ENCODE results near the gene IWS1.
A peak's percentile ranks its signal among the peaks of the same experiment; 100 is the strongest.
"Not testable (repeated sequence)": the region's sequence is repeated elsewhere in the genome, so short reads cannot be mapped to it uniquely, and the experiment has no call there.

IWS1 gene

DNA sequence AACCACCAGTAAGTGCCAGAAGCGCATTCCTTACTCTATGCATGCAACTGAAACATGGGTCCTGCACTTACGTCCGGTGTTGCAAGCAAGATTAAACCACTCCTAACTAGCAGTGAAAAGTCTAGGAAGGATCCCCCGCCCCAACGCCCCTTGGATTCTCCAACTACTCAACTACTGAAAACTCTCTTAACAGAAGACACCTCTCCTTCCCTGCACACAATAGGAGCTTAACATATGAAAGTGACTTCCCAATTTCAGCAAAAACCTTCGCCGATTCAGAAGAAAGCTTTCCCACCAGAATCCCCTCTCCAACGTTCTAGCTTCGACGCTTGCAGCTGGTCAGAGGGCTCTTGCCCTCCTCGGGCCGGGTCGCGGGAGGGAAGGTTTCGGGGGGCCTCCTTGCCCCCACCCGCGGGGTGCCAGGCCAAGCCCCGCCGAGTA lies 578 bp downstream of the IWS1 start:
- H3K27ac Mint-ChIP-seq = peak overlapping the region; percentile 97
- H3K4me1 Mint-ChIP-seq = peaks cover 24% of the 10 kb centered on the region
- no peaks in the 10 kb centered on the region for H3K27me3 Mint-ChIP-seq
- H3K4me3 Mint-ChIP-seq = peak overlapping the region; percentile 93
- no peaks in the 10 kb centered on the region for H3K9me3 Mint-ChIP-seq
- H3K36me3 Mint-ChIP-seq = peaks cover 11% of the 10 kb centered on the region
- peak; percentile 2 for ATAC-seq

DNA sequence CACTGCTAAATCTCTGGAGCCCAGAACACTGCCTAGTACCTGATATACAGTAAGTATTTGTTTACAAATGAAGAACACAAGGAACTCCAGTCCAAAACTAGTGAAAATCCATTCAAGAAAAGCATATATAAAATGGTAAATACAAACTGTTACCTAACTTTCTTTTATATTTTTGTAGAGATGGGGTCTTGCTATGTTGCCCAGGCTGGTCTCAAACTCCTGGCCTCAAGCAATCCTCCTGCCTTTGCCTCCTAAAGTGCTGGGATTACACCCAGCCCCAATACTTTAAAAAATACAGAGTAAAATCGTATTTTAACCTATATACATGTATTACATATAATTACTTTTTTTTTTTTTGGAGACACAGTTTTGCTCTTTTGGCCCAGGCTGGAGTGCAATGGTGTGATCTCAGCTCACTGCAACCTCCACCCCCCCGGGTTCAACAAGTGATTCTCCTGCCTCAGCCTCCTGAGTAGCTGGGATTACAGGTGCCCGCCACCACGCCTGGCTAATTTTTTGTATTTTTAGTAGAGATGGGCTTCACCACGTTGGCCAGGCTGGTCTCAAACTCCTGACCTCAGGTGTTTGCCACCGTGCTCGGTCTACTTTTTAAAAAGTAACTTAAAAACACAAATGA lies 2.0 kb downstream of the IWS1 start:
- peaks cover 18% of the 10 kb centered on the region for H3K36me3 Mint-ChIP-seq
- peaks cover 24% of the 10 kb centered on the region for H3K4me1 Mint-ChIP-seq
- H3K27ac Mint-ChIP-seq = not testable (repeated sequence)

GRCh38 chr2:127523269-127523939 lies 2.9 kb downstream of the IWS1 start:
- H3K4me3 Mint-ChIP-seq = no peak overlapping the region
- peaks cover 18% of the 10 kb centered on the region for H3K36me3 Mint-ChIP-seq
- no peaks in the 10 kb centered on the region for H3K9me3 Mint-ChIP-seq
- no peak overlapping the region for H3K27ac Mint-ChIP-seq
- no peak for ATAC-seq
- peaks cover 24% of the 10 kb centered on the region for H3K4me1 Mint-ChIP-seq
- H3K27me3 Mint-ChIP-seq = no peaks in the 10 kb centered on the region

More for the DNA sequence above, 2.0 kb downstream of the IWS1 start:
- H3K4me3 Mint-ChIP-seq = peak overlapping the region; percentile 62
- not testable (repeated sequence) for H3K9me3 Mint-ChIP-seq, ATAC-seq, H3K27me3 Mint-ChIP-seq

DNA sequence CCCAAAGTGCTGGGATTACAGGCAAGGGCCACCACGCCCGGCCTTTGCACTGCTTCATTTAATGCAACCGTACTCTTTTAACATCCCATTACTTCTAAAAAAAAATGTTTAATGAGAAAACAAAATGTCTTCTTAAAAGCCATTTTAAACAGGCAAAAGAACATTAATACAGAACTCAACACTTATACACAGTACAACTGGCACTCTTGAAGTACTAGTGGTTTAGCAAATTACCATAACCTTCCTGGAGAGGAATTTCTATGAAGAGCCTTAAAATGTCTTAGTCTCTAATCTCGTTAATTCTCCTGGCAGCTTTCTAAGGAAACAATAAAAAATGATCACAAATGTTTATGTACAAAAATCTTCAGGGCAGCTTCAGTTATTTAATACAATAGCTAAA lies 5.9 kb downstream of the IWS1 start:
- no peaks in the 10 kb centered on the region for H3K27me3 Mint-ChIP-seq
- no peaks in the 10 kb centered on the region for H3K9me3 Mint-ChIP-seq
- ATAC-seq = no peak
- no peak overlapping the region for H3K27ac Mint-ChIP-seq
- peaks cover 46% of the 10 kb centered on the region for H3K36me3 Mint-ChIP-seq
- H3K4me3 Mint-ChIP-seq = no peak overlapping the region
- H3K4me1 Mint-ChIP-seq = peaks cover 40% of the 10 kb centered on the region

DNA sequence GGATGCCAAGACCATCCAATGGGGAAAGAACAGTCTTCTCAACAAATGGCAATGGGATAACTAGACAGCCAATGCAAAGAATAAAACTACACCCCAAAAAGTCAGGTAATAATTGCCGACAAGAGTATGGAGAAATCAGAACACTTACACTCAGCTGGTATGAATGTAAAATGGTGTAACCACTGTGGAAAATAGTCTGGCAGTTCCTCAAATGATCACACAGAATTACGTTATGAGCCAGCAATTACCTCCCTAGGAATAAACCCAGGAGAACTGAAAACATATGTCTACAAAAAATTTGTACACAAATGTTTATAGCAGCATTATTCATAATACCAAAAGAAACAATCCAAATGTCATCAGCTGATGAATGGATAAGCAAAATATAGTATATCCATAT lies 8.8 kb downstream of the IWS1 start:
- peaks cover 54% of the 10 kb centered on the region for H3K4me1 Mint-ChIP-seq
- no peak overlapping the region for H3K4me3 Mint-ChIP-seq
- H3K36me3 Mint-ChIP-seq = peaks cover 57% of the 10 kb centered on the region
- no peaks in the 10 kb centered on the region for H3K27me3 Mint-ChIP-seq
- no peak overlapping the region for H3K27ac Mint-ChIP-seq
- no peaks in the 10 kb centered on the region for H3K9me3 Mint-ChIP-seq
- no peak for ATAC-seq

DNA sequence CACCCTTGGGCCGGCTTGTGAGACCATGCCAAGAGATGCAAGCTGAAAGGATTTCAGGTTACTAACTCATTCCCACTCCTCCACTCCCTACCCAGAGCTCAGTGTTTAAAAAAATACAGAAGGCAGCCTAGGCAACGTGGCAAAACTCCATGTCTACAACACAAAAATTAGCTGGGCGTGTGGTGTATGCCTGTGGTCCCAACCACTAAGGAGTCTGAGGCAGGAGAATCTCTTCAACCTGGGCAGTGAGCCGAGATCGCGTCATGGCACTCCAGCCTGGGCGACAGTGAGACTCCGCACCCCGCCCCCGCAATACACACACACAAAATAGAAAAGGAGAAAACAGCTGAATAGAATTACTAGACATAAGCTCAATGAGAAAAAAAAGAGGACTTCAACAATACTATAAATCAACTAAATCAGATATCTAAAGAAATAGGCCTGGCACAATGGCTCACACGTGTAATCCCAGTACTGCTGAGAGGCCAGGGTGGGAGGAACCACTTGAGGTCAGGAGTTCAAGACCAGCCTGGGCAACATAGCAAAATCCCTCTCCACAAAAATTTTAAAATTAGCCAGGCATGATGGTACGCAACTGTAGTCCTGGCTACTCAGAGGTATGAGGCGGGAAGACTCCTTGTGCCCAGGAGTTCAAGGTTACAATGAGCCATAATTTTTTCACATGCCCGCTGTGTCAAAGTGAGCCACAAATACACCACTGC lies 10.1 kb downstream of the IWS1 start:
- H3K4me1 Mint-ChIP-seq = peaks cover 57% of the 10 kb centered on the region
- H3K36me3 Mint-ChIP-seq = peaks cover 58% of the 10 kb centered on the region
- no peak overlapping the region for H3K4me3 Mint-ChIP-seq
- peak overlapping the region; percentile 36 for H3K27ac Mint-ChIP-seq
- H3K27me3 Mint-ChIP-seq = no peaks in the 10 kb centered on the region
- H3K9me3 Mint-ChIP-seq = no peaks in the 10 kb centered on the region
- ATAC-seq = no peak

GRCh38 chr2:127515383-127515915 lies 10.8 kb downstream of the IWS1 start:
- H3K27me3 Mint-ChIP-seq = no peaks in the 10 kb centered on the region
- H3K4me1 Mint-ChIP-seq = peaks cover 64% of the 10 kb centered on the region
- H3K36me3 Mint-ChIP-seq = peaks cover 63% of the 10 kb centered on the region
- peak overlapping the region; percentile 36 for H3K27ac Mint-ChIP-seq
- no peak overlapping the region for H3K4me3 Mint-ChIP-seq
- no peaks in the 10 kb centered on the region for H3K9me3 Mint-ChIP-seq
- ATAC-seq = peak; percentile 53

GRCh38 chr2:127514485-127514884 lies 11.8 kb downstream of the IWS1 start:
- Mint-ChIP-seq H3K27me3 (no peaks in the 10 kb centered on the region), H3K4me3 (no peak overlapping the region), H3K9me3 (no peaks in the 10 kb centered on the region), H3K4me1 (peaks cover 67% of the 10 kb centered on the region), H3K27ac (no peak overlapping the region), H3K36me3 (peaks cover 59% of the 10 kb centered on the region)
- no peak for ATAC-seq

DNA sequence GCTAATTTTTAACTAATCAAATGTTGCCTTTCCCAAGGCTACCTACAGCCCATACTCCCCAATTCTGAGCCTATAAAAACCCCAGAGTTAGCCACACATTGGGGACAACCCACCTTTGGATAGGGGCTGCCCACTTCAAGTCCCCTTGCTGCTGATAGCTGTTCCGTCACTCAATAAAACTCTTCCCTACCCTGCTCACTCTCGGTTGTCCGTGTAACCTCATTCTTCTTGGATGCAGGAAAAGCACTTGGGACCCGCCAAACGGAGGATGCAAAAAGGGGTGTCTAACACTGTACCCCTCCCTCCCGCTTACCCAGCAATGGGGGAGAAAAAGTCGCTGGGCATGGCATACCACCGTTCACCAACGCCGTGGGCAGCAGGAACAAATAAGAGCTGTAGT lies 12.2 kb downstream of the IWS1 start:
- no peak overlapping the region for H3K4me3 Mint-ChIP-seq
- H3K27me3 Mint-ChIP-seq = no peaks in the 10 kb centered on the region
- peaks cover 71% of the 10 kb centered on the region for H3K4me1 Mint-ChIP-seq
- H3K9me3 Mint-ChIP-seq = no peaks in the 10 kb centered on the region
- peaks cover 57% of the 10 kb centered on the region for H3K36me3 Mint-ChIP-seq
- H3K27ac Mint-ChIP-seq = no peak overlapping the region
- no peak for ATAC-seq

- Mint-ChIP-seq H3K27ac (no peak overlapping the region), H3K4me3 (no peak overlapping the region), H3K36me3 (peaks cover 56% of the 10 kb centered on the region), H3K4me1 (peaks cover 76% of the 10 kb centered on the region), H3K27me3 (no peaks in the 10 kb centered on the region), H3K9me3 (no peaks in the 10 kb centered on the region)
- no peak for ATAC-seq
These were observed 13.9 kb downstream of the IWS1 start for GRCh38 chr2:127512362-127512761.

DNA sequence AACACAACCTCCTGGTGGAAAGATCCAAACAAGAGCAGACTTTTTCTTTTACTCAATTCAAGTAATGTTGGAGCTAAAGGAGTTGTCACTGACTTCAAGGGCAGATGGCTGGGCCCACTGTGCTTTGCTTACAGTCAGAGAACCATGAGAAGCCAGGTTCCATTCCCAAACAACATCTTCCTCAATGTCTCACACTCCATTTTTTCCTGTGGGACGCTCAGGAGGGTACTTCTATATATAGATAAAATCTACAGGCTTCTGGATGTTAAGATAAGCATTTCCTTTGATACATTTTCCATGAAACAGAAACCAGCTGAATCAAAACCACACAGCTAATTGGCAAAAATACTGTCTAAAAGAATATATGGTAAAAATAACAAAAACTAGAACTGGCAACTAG lies 14.4 kb downstream of the IWS1 start:
- H3K4me3 Mint-ChIP-seq = no peak overlapping the region
- H3K36me3 Mint-ChIP-seq = peaks cover 52% of the 10 kb centered on the region
- H3K27ac Mint-ChIP-seq = no peak overlapping the region
- no peak for ATAC-seq
- H3K27me3 Mint-ChIP-seq = no peaks in the 10 kb centered on the region
- H3K4me1 Mint-ChIP-seq = peaks cover 72% of the 10 kb centered on the region
- no peaks in the 10 kb centered on the region for H3K9me3 Mint-ChIP-seq

- H3K27ac Mint-ChIP-seq = no peak overlapping the region
- no peaks in the 10 kb centered on the region for H3K27me3 Mint-ChIP-seq
- H3K9me3 Mint-ChIP-seq = no peaks in the 10 kb centered on the region
- H3K4me1 Mint-ChIP-seq = peaks cover 67% of the 10 kb centered on the region
- no peak for ATAC-seq
- no peak overlapping the region for H3K4me3 Mint-ChIP-seq
- H3K36me3 Mint-ChIP-seq = peaks cover 45% of the 10 kb centered on the region
These were observed 15.1 kb downstream of the IWS1 start for GRCh38 chr2:127511090-127511695.

GRCh38 chr2:127510073-127510472 lies 16.2 kb downstream of the IWS1 start:
- no peaks in the 10 kb centered on the region for H3K9me3 Mint-ChIP-seq
- no peak for ATAC-seq
- peaks cover 38% of the 10 kb centered on the region for H3K36me3 Mint-ChIP-seq
- peaks cover 56% of the 10 kb centered on the region for H3K4me1 Mint-ChIP-seq
- H3K4me3 Mint-ChIP-seq = no peak overlapping the region
- no peaks in the 10 kb centered on the region for H3K27me3 Mint-ChIP-seq
- H3K27ac Mint-ChIP-seq = no peak overlapping the region

GRCh38 chr2:127508631-127509034 lies 17.7 kb downstream of the IWS1 start:
- Mint-ChIP-seq H3K27ac (no peak overlapping the region), H3K4me3 (no peak overlapping the region), H3K36me3 (peaks cover 40% of the 10 kb centered on the region), H3K27me3 (no peaks in the 10 kb centered on the region), H3K9me3 (no peaks in the 10 kb centered on the region), H3K4me1 (peaks cover 42% of the 10 kb centered on the region)
- ATAC-seq = peak; percentile 56

- no peak for ATAC-seq
- Mint-ChIP-seq H3K27me3 (no peaks in the 10 kb centered on the region), H3K4me3 (no peak overlapping the region), H3K9me3 (no peaks in the 10 kb centered on the region), H3K36me3 (peaks cover 45% of the 10 kb centered on the region), H3K27ac (no peak overlapping the region), H3K4me1 (peaks cover 46% of the 10 kb centered on the region)
These were observed 18.2 kb downstream of the IWS1 start for GRCh38 chr2:127508023-127508630.
